OCI-LY3 (cell line): ENCODE results near the gene LILRA2.

ENCODE experiments used
- H2AFZ ChIP-seq: fragments of 200-600, 300-600 bp; shearing (Covaris generic); 2 replicates; pipeline ENCODE4 v1.6.0; 2014; ENCODE audit warnings: antibody characterized with exemption, low read depth, low read length
- H3K27ac ChIP-seq: fragments of 200-600, 300-600 bp; sonication (generic); 2 replicates; pipeline ENCODE4 v1.5.1; 2014; ENCODE audit warnings: mild to moderate bottlenecking, low read length, moderate library complexity, mixed read lengths
- H3K27me3 ChIP-seq: fragments of 200-600, 300-600 bp; sonication (generic); 2 replicates; pipeline ENCODE4 v1.6.1; 2014; ENCODE audit warnings: low read depth, low read length, mixed read lengths
- H3K36me3 ChIP-seq: fragments of 200-600, 300-600 bp; sonication (generic); replicated peaks from 2 replicates; pipeline ENCODE3; 2014; ENCODE audit warnings: low read depth, low read length, mixed read lengths
- H3K4me1 ChIP-seq: fragments of 300-600, 200-600 bp; sonication (generic); 2 replicates; pipeline ENCODE4 v1.6.1; 2014; ENCODE audit warnings: low read length, mixed read lengths
- H3K4me2 ChIP-seq: fragments of 200-600, 300-600 bp; sonication (generic); 2 replicates; pipeline ENCODE4 v1.6.1; 2014; ENCODE audit warnings: low read length, mixed read lengths
- H3K4me3 ChIP-seq: fragments of 300-600, 200-600 bp; sonication (generic); 2 replicates; pipeline ENCODE4 v1.5.1; 2014; ENCODE audit warnings: antibody characterized with exemption, mild to moderate bottlenecking, low read length, moderate library complexity
- H3K79me2 ChIP-seq: fragments of 300-600, 200-600 bp; shearing (Covaris generic); 2 replicates; pipeline ENCODE4 v1.6.1; 2014; ENCODE audit warnings: mild to moderate bottlenecking, low read length, mixed read lengths
- H3K9ac ChIP-seq: fragments of 300-600, 200-600 bp; shearing (Covaris generic); 2 replicates; pipeline ENCODE4 v1.6.0; 2014; ENCODE audit warnings: mild to moderate bottlenecking, low read length, moderate library complexity
- H3K9me3 ChIP-seq: fragments of 200-600, 300-600 bp; shearing (Covaris generic); 2 replicates; pipeline ENCODE4 v1.6.1; 2014; ENCODE audit warnings: low read length, mixed read lengths; ENCODE audit not compliant: insufficient read depth
- H4K20me1 ChIP-seq: fragments of 200-600, 300-600 bp; sonication (generic); 2 replicates; pipeline ENCODE4 v1.6.1; 2016; ENCODE audit warnings: low read length, mixed read lengths; ENCODE audit not compliant: insufficient read depth
- CTCF ChIP-seq: fragments of 200-600, 300-600 bp; sonication (generic); IDR thresholded peaks from 2 replicates; pipeline ENCODE4 v1.5.1; 2014; ENCODE audit warnings: antibody characterized with exemption, low read length, low read depth
- EZH2phosphoT487 ChIP-seq: fragments of 200-600 bp; shearing (Covaris generic); IDR thresholded peaks from 2 replicates; pipeline ENCODE4 v1.6.1; 2018; ENCODE audit warnings: antibody characterized with exemption, mixed run types, low read depth

Gene LILRA2

GRCh38 chr19:54532528-54532927, 41.1 kb upstream of the LILRA2 start:
- no peaks in the 10 kb centered on the region for H4K20me1 ChIP-seq
- no peak overlapping the region for H3K9ac ChIP-seq
- H3K4me3 ChIP-seq = no peak overlapping the region
- no peaks in the 10 kb centered on the region for H3K36me3 ChIP-seq
- peaks cover 8% of the 10 kb centered on the region for H3K4me1 ChIP-seq
- H3K4me2 ChIP-seq = no peak overlapping the region; the same call in 1 of the 2 replicates
- TF ChIP-seq EZH2phosphoT487 (no peak), CTCF (no peak)
- H2AFZ ChIP-seq = no peak overlapping the region
- H3K27ac ChIP-seq = no peak overlapping the region
- H3K79me2 ChIP-seq = no peaks in the 10 kb centered on the region
- peaks cover 80% of the 10 kb centered on the region for H3K27me3 ChIP-seq
- no peaks in the 10 kb centered on the region for H3K9me3 ChIP-seq

GRCh38 chr19:54533476-54533875, 40.1 kb upstream of the LILRA2 start:
- peaks cover 8% of the 10 kb centered on the region for H3K4me1 ChIP-seq
- no peaks in the 10 kb centered on the region for H3K9me3 ChIP-seq
- no peak overlapping the region for H3K27ac ChIP-seq
- H3K79me2 ChIP-seq = no peaks in the 10 kb centered on the region
- H3K4me2 ChIP-seq = no peak overlapping the region
- no peak overlapping the region for H3K4me3 ChIP-seq
- no peak for TF ChIP-seq EZH2phosphoT487
- no peak for TF ChIP-seq CTCF
- no peaks in the 10 kb centered on the region for H4K20me1 ChIP-seq
- H3K36me3 ChIP-seq = no peaks in the 10 kb centered on the region
- H3K27me3 ChIP-seq = peaks cover 85% of the 10 kb centered on the region
- no peak overlapping the region for H3K9ac ChIP-seq
- H2AFZ ChIP-seq = no peak overlapping the region

GRCh38 chr19:54534156-54534555, 39.4 kb upstream of the LILRA2 start:
- Histone ChIP-seq H3K9ac (no peak overlapping the region), H3K4me2 (no peak overlapping the region), H4K20me1 (no peaks in the 10 kb centered on the region), H3K27ac (no peak overlapping the region), H3K27me3 (peaks cover 79% of the 10 kb centered on the region), H3K79me2 (no peaks in the 10 kb centered on the region), H2AFZ (no peak overlapping the region), H3K9me3 (no peaks in the 10 kb centered on the region), H3K36me3 (no peaks in the 10 kb centered on the region), H3K4me1 (peaks cover 8% of the 10 kb centered on the region), H3K4me3 (no peak overlapping the region)
- TF ChIP-seq CTCF = no peak
- no peak for TF ChIP-seq EZH2phosphoT487

- H3K9me3 ChIP-seq = no peaks in the 10 kb centered on the region
- no peak overlapping the region for H3K4me2 ChIP-seq
- no peak overlapping the region for H3K27ac ChIP-seq
- H3K9ac ChIP-seq = no peak overlapping the region
- H3K36me3 ChIP-seq = no peaks in the 10 kb centered on the region
- no peak overlapping the region for H2AFZ ChIP-seq
- no peak for TF ChIP-seq EZH2phosphoT487
- no peak for TF ChIP-seq CTCF
- H3K4me3 ChIP-seq = no peak overlapping the region
- H3K4me1 ChIP-seq = peaks cover 8% of the 10 kb centered on the region
- H4K20me1 ChIP-seq = no peaks in the 10 kb centered on the region
- H3K27me3 ChIP-seq = peaks cover 71% of the 10 kb centered on the region
- H3K79me2 ChIP-seq = no peaks in the 10 kb centered on the region
These were observed 38.0 kb upstream of the LILRA2 start for GRCh38 chr19:54535601-54536000.
